Measurements from ENCODE around the gene ADAT3.
"Not testable (repeated sequence)": the region's sequence is repeated elsewhere in the genome, so short reads cannot be mapped to it uniquely, and the experiment has no call there.

The ADAT3 gene

DNA sequence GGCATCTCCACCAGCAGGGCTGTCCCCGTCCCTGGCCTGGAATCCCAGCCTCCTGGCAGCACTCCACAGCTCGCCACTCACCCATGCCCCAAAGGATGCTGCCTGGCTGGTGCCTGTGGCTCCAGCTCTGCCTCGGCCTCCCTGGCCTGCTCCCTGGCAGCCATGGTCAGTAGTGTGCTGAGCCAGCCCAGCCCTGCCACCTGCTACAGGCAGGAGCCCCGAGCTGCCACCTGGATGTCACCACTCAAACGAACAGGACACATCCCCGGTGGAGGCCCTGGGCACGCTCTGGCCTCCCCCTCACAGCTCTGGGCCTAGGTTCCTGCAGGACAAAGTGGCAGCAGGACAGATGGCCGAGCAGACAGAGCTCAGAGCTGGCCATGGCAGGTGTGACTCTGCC lies 26.6 kb upstream of the ADAT3 start:
- not testable (repeated sequence) for H4K12ac ChIP-seq (ENCODE audit: low read depth, low read length); H3K79me1 ChIP-seq (ENCODE audit: low read length); H3K9ac ChIP-seq (ENCODE audit: low read length); H3K14ac ChIP-seq (ENCODE audit: low read length); H2AFZ ChIP-seq (ENCODE audit: insufficient read depth, low read length, poor library complexity); H3K23ac ChIP-seq (ENCODE audit: low read length); H4K91ac ChIP-seq (ENCODE audit: low read depth, low read length); H3K4ac ChIP-seq (ENCODE audit: low read depth, low read length); H3K18ac ChIP-seq (ENCODE audit: low read length); H2AK5ac ChIP-seq (ENCODE audit: low read length); H3K4me3 ChIP-seq (ENCODE audit: low read depth, low read length); H3K4me2 ChIP-seq (ENCODE audit: low read length); H3K27ac ChIP-seq (ENCODE audit: low read depth, low read length); DNase-seq; H4K8ac ChIP-seq (ENCODE audit: low read depth, low read length); H3K27me3 ChIP-seq (ENCODE audit: insufficient read depth, low read length); H2BK5ac ChIP-seq (ENCODE audit: low read depth, low read length, poor library complexity); H3K9me3 ChIP-seq (ENCODE audit: insufficient read depth, low read depth, low read length); H2BK120ac ChIP-seq (ENCODE audit: insufficient read depth, low read length, poor library complexity); H2BK12ac ChIP-seq (ENCODE audit: low read length)
- Histone ChIP-seq H3K79me2 (ENCODE audit: control insufficient read depth, insufficient read depth, low read length, poor library complexity) (peaks cover 29% of the 10 kb centered on the region), H3K4me1 (ENCODE audit: control insufficient read depth in 1 of 2, insufficient read depth in 2 of 2, low read length in 2 of 2) (peaks cover 22 to 27% of the 10 kb centered on the region in 2 experiments), H3K36me3 (ENCODE audit: control insufficient read depth in 1 of 2, insufficient read depth in 2 of 2, low read length in 2 of 2) (peaks cover 20% of the 10 kb centered on the region in 2 experiments)
- no CpG with 5 or more reads among the region's 8 CpGs for WGBS (ENCODE audit: extremely low coverage, insufficient coverage, insufficient read length)

DNA sequence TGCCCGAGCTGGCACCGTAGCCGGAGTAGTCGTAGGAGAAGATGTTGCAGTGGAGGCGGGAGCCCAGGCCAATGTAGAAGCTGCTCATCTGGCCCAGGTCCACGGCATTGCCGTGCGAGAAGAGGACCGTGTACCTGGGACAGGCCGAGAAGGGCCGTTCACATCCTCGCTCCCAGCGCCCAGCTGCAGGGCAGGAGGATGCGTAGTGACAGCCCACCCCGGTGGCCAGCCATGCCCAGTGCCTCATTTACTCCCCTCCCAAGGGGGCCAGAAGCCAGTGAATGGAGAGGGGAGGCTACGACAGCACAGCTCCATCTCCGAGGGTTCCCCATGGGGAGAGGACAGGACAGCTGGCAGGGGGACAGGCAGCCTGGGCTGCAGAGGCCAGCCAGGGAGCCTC lies 25.2 kb upstream of the ADAT3 start:
- not testable (repeated sequence) for H2AFZ ChIP-seq (ENCODE audit: insufficient read depth, low read length, poor library complexity); H2BK5ac ChIP-seq (ENCODE audit: low read depth, low read length, poor library complexity); H2BK120ac ChIP-seq (ENCODE audit: insufficient read depth, low read length, poor library complexity); H3K4me2 ChIP-seq (ENCODE audit: low read length); H3K27ac ChIP-seq (ENCODE audit: low read depth, low read length); H3K9me3 ChIP-seq (ENCODE audit: insufficient read depth, low read depth, low read length); H3K27me3 ChIP-seq (ENCODE audit: insufficient read depth, low read length); H2AK5ac ChIP-seq (ENCODE audit: low read length); H3K4ac ChIP-seq (ENCODE audit: low read depth, low read length); H4K12ac ChIP-seq (ENCODE audit: low read depth, low read length); H4K8ac ChIP-seq (ENCODE audit: low read depth, low read length); H3K4me3 ChIP-seq (ENCODE audit: low read depth, low read length); H3K9ac ChIP-seq (ENCODE audit: low read length); H3K14ac ChIP-seq (ENCODE audit: low read length); DNase-seq; H2BK12ac ChIP-seq (ENCODE audit: low read length); H4K91ac ChIP-seq (ENCODE audit: low read depth, low read length); H3K23ac ChIP-seq (ENCODE audit: low read length); H3K18ac ChIP-seq (ENCODE audit: low read length)
- no CpG with 5 or more reads among the region's 17 CpGs for WGBS (ENCODE audit: extremely low coverage, insufficient coverage, insufficient read length)
- H3K4me1 ChIP-seq (ENCODE audit: control insufficient read depth in 1 of 2, insufficient read depth in 2 of 2, low read length in 2 of 2): peaks cover 28 to 32% of the 10 kb centered on the region in 2 experiments
- H3K79me1 ChIP-seq (ENCODE audit: low read length): peaks cover 15% of the 10 kb centered on the region
- peaks cover 39% of the 10 kb centered on the region for H3K79me2 ChIP-seq (ENCODE audit: control insufficient read depth, insufficient read depth, low read length, poor library complexity)
- peaks cover 17 to 19% of the 10 kb centered on the region in 2 experiments for H3K36me3 ChIP-seq (ENCODE audit: control insufficient read depth in 1 of 2, insufficient read depth in 2 of 2, low read length in 2 of 2)

DNA sequence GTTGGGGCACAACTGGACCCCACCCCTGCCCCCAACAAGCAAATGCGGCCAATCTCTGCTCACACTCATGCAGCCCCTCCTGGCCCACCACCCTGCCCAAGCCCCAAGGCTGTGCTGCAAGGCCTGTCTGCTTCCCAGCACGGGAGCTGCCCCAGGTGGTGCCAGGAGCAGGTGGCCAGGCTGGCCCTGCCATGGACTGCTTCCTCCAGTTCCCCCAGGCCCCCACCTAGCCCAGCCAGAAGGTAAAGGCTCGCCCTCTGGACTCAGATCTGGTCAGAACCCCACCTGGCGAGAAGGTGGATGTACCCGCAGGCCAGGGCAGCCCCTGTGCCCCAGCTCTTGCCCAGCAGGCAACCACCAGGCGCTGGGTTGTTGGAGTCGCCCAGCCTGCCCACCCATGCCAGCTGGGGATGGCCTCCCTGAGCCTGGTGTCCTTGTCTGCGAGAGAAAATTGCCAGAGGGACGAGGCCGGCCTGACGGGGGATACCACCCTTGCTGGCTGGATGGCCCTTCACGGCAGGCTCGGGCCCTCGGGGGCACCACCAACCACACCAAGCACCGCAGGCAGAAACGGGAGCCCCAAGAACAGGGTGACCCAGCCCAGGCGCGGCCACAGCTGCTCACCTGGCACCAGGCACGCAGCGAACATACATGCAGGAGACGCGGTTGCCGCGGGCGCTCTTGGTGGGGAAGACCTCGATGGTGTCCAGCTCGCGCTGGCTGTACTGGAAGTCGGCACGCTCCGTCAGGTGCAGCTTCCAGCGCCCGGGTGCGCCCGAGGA lies 24.4 kb upstream of the ADAT3 start:
- H3K27me3 ChIP-seq (ENCODE audit: insufficient read depth, low read length): no peaks in the 10 kb centered on the region
- no peak overlapping the region for H2AFZ ChIP-seq (ENCODE audit: insufficient read depth, low read length, poor library complexity)
- H2BK5ac ChIP-seq (ENCODE audit: low read depth, low read length, poor library complexity): no peak overlapping the region
- no peak overlapping the region for H3K18ac ChIP-seq (ENCODE audit: low read length)
- H3K4me2 ChIP-seq (ENCODE audit: low read length): no peak overlapping the region
- no peak overlapping the region for H4K91ac ChIP-seq (ENCODE audit: low read depth, low read length)
- H3K4me3 ChIP-seq (ENCODE audit: low read depth, low read length): no peak overlapping the region
- no peak overlapping the region for H3K9ac ChIP-seq (ENCODE audit: low read length)
- H3K79me2 ChIP-seq (ENCODE audit: control insufficient read depth, insufficient read depth, low read length, poor library complexity): peaks cover 36% of the 10 kb centered on the region
- H3K14ac ChIP-seq (ENCODE audit: low read length): no peak overlapping the region
- no peak overlapping the region for H3K27ac ChIP-seq (ENCODE audit: low read depth, low read length)
- H3K36me3 ChIP-seq (ENCODE audit: control insufficient read depth in 1 of 2, insufficient read depth in 2 of 2, low read length in 2 of 2): peaks cover 17 to 19% of the 10 kb centered on the region in 2 experiments
- no peak overlapping the region for H2AK5ac ChIP-seq (ENCODE audit: low read length)
- H3K9me3 ChIP-seq (ENCODE audit: insufficient read depth, low read depth, low read length): peaks cover 4% of the 10 kb centered on the region
- DNase-seq: no peak
- H3K23ac ChIP-seq (ENCODE audit: low read length): no peak overlapping the region
- H3K4ac ChIP-seq (ENCODE audit: low read depth, low read length): no peak overlapping the region
- peaks cover 14% of the 10 kb centered on the region for H3K79me1 ChIP-seq (ENCODE audit: low read length)
- no peak overlapping the region for H4K8ac ChIP-seq (ENCODE audit: low read depth, low read length)
- H2BK12ac ChIP-seq (ENCODE audit: low read length): no peak overlapping the region
- no peak overlapping the region for H2BK120ac ChIP-seq (ENCODE audit: insufficient read depth, low read length, poor library complexity)
- no CpG with 5 or more reads among the region's 35 CpGs for WGBS (ENCODE audit: extremely low coverage, insufficient coverage, insufficient read length)
- H3K4me1 ChIP-seq (ENCODE audit: control insufficient read depth in 1 of 2, insufficient read depth in 2 of 2, low read length in 2 of 2): peaks cover 28 to 32% of the 10 kb centered on the region in 2 experiments
- H4K12ac ChIP-seq (ENCODE audit: low read depth, low read length): no peak overlapping the region

DNA sequence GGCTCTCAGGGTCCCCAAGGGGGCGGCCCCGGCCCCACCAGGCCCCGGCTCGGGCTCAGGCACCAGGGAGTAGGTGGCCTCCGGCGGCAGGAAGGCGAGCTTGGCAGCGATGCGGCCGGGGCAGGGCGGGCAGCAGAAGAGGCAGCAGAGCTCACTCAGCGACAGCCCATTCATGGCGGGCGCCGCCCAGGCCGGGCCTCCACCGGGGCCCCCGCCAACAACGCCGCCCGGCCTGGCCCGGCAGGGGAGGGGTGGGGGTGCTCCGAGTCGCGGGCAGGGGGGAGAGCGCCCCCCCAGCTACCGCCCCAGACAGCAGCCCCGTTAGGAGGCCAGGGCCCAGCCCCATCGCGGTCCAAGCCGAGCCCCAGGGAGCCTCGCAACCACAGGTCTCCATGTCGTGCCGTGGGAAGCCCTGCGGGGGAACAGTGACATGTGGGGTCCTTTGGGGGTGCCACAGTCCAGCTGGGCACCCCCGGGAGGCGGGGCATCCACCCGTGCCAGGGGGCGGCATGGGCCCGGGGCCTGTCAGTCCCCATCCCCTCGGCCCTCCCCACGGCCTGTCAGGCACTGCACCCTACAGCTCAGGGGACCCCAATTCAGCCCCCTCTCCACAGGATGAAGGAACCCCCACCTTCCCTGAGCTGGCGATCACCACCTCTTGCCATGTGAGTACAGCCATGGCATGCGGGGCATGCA lies 23.7 kb upstream of the ADAT3 start:
- Histone ChIP-seq H3K4me1 (ENCODE audit: control insufficient read depth in 1 of 2, insufficient read depth in 2 of 2, low read length in 2 of 2) (peaks cover 24 to 29% of the 10 kb centered on the region in 2 experiments), H4K91ac (ENCODE audit: low read depth, low read length) (peak overlapping the region; percentile 20), H3K36me3 (ENCODE audit: control insufficient read depth in 1 of 2, insufficient read depth in 2 of 2, low read length in 2 of 2) (peaks cover 17 to 19% of the 10 kb centered on the region in 2 experiments), H3K79me2 (ENCODE audit: control insufficient read depth, insufficient read depth, low read length, poor library complexity) (peaks cover 31% of the 10 kb centered on the region), H3K4ac (ENCODE audit: low read depth, low read length) (peak overlapping the region; percentile 49), H3K18ac (ENCODE audit: low read length) (peak overlapping the region; percentile 56)
- H3K4me3 ChIP-seq (ENCODE audit: low read depth, low read length); H3K27me3 ChIP-seq (ENCODE audit: insufficient read depth, low read length); H4K12ac ChIP-seq (ENCODE audit: low read depth, low read length); H3K14ac ChIP-seq (ENCODE audit: low read length); H3K79me1 ChIP-seq (ENCODE audit: low read length); H4K8ac ChIP-seq (ENCODE audit: low read depth, low read length); H3K27ac ChIP-seq (ENCODE audit: low read depth, low read length); H3K4me2 ChIP-seq (ENCODE audit: low read length); H3K23ac ChIP-seq (ENCODE audit: low read length); H3K9me3 ChIP-seq (ENCODE audit: insufficient read depth, low read depth, low read length); H2BK120ac ChIP-seq (ENCODE audit: insufficient read depth, low read length, poor library complexity); H2BK12ac ChIP-seq (ENCODE audit: low read length); H2AK5ac ChIP-seq (ENCODE audit: low read length); H3K9ac ChIP-seq (ENCODE audit: low read length); H2BK5ac ChIP-seq (ENCODE audit: low read depth, low read length, poor library complexity); H2AFZ ChIP-seq (ENCODE audit: insufficient read depth, low read length, poor library complexity); DNase-seq: not testable (repeated sequence)
- WGBS (ENCODE audit: extremely low coverage, insufficient coverage, insufficient read length): no CpG with 5 or more reads among the region's 44 CpGs

Measured in trophoblast cell (in vitro differentiated cells and primary cell).